Vagina (tissue), 2 donors: Measurements from ENCODE around the gene VSIG1. TPM values are rescaled to one million over a fixed set of nuclear protein-coding genes. Genes with fewer than 3 reads are reported as not detected.

Experiments used
- DNase-seq, 2 donors: peaks; one replicate each; pipeline ENCODE4 v3.0.0-alpha.2; 2017; ENCODE audit errors: extremely low spot score in 2 of 2
- H3K27ac ChIP-seq: fragments of 200-600 bp; sonication (generic); one replicate; pipeline ENCODE4 v1.5.1; 2019
- H3K27me3 ChIP-seq: fragments of 200-600 bp; sonication (generic); one replicate; pipeline ENCODE4 v1.5.1; 2019
- H3K36me3 ChIP-seq, 2 donors: fragments of 200-600 bp; sonication (generic); one replicate each; pipeline ENCODE4 v1.5.1; 2017 to 2019
- H3K4me1 ChIP-seq: fragments of 200-600 bp; sonication (generic); one replicate; pipeline ENCODE4 v1.5.1; 2019
- H3K4me3 ChIP-seq, 2 donors: fragments of 200-600 bp; sonication (generic); 1 replicate in 1 of 2; 2 replicates in 1 of 2; pipeline ENCODE4 v1.5.1; 2016 to 2019
- H3K9me3 ChIP-seq: fragments of 200-600 bp; sonication (generic); one replicate; pipeline ENCODE4 v1.5.1; 2019
- CTCF ChIP-seq, 3 experiments: fragments of 450-650 bp in 2 of 3; fragments of 200-600 bp in 1 of 3; sonication (generic) in 1 of 3; IDR thresholded peaks; one replicate each; pipeline ENCODE4 v1.5.1; 2017 to 2019; ENCODE audit warnings: antibody characterized with exemption in 3 of 3, mild to moderate bottlenecking in 2 of 3, moderate library complexity in 2 of 3
- POLR2A ChIP-seq, 2 donors: fragments of 450-650 bp; IDR thresholded peaks; one replicate each; pipeline ENCODE4 v1.6.1; 2017; ENCODE audit warnings: antibody characterized with exemption in 2 of 2, mild to moderate bottlenecking in 2 of 2, moderate library complexity in 2 of 2
- POLR2AphosphoS5 ChIP-seq, 2 donors: sonication (generic); formaldehyde crosslinking; IDR thresholded peaks; one replicate each; pipeline ENCODE4 v1.9.0; 2017; ENCODE audit warnings: antibody characterized with exemption in 2 of 2, mild to moderate bottlenecking in 2 of 2, low read depth in 1 of 2; ENCODE audit not compliant: insufficient read depth in 1 of 2
- intact Hi-C: fragments of 100-400 bp; cut with DNase I; formaldehyde crosslinking; loops from one replicate; pipeline ENCODE4 v1.15.1; 2023
- total RNA-seq: library from RNA; depleted of rRNA; stranded (reverse); fragments of >200 nt; gene quantifications from one replicate; pipeline ENCODE4 v1.2.3, GENCODE V29; 2016

The VSIG1 gene
- total RNA-seq, 1 donor from 2014 or later: 0.25 TPM

- no peaks in the 10 kb centered on the region for H3K27me3 ChIP-seq
- intact Hi-C loops: loop anchor here (2.0 kb wide), 1 partner anchor 45 kb away; no protein-coding TSS in a partner anchor
- H3K27ac ChIP-seq: no peak overlapping the region
- TF ChIP-seq CTCF (IDR thresholded peaks at IDR 0.05) (no peak), POLR2AphosphoS5 (IDR thresholded peaks at IDR 0.05; ENCODE audit: insufficient read depth in 1 of 2, low read depth in 1 of 2) (no peak), POLR2A (IDR thresholded peaks at IDR 0.05) (no peak)
- DNase-seq: no peak
- no peaks in the 10 kb centered on the region for H3K36me3 ChIP-seq
- no peak overlapping the region for H3K4me3 ChIP-seq
- no peaks in the 10 kb centered on the region for H3K9me3 ChIP-seq
- H3K4me1 ChIP-seq: no peaks in the 10 kb centered on the region
Measured at GRCh38 chrX:108123591-108124366, 78.9 kb downstream of the VSIG1 start.

GRCh38 chrX:108126661-108127060 is 81.8 kb downstream of the VSIG1 start:
- intact Hi-C loops: no loop called here
- H3K27me3 ChIP-seq: no peaks in the 10 kb centered on the region
- no peak for DNase-seq
- TF ChIP-seq CTCF (IDR thresholded peaks at IDR 0.05) (no peak), POLR2A (IDR thresholded peaks at IDR 0.05) (no peak), POLR2AphosphoS5 (IDR thresholded peaks at IDR 0.05; ENCODE audit: insufficient read depth in 1 of 2, low read depth in 1 of 2) (no peak)
- H3K27ac ChIP-seq: no peak overlapping the region
- H3K36me3 ChIP-seq: no peaks in the 10 kb centered on the region
- H3K4me1 ChIP-seq: no peaks in the 10 kb centered on the region
- H3K4me3 ChIP-seq: no peak overlapping the region
- no peaks in the 10 kb centered on the region for H3K9me3 ChIP-seq

- H3K9me3 ChIP-seq: no peaks in the 10 kb centered on the region
- intact Hi-C loops: no loop called here
- no peak for TF ChIP-seq CTCF (IDR thresholded peaks at IDR 0.05)
- TF ChIP-seq POLR2AphosphoS5 (IDR thresholded peaks at IDR 0.05; ENCODE audit: insufficient read depth in 1 of 2, low read depth in 1 of 2): no peak
- no peak for TF ChIP-seq POLR2A (IDR thresholded peaks at IDR 0.05)
- H3K27ac ChIP-seq: no peak overlapping the region
- H3K36me3 ChIP-seq: no peaks in the 10 kb centered on the region
- no peaks in the 10 kb centered on the region for H3K4me1 ChIP-seq
- H3K4me3 ChIP-seq: no peak overlapping the region
- no peaks in the 10 kb centered on the region for H3K27me3 ChIP-seq
- DNase-seq: no peak
Measured at GRCh38 chrX:108127152-108127551, 82.3 kb downstream of the VSIG1 start.

Other genes with a start within 250 kb of the VSIG1 start
- 25.5 TPM for gene MID2, start 219.2 kb upstream of the VSIG1 start, total RNA-seq
- not detected for gene TEX13B, start 62.7 kb upstream of the VSIG1 start, total RNA-seq
- gene PSMD10, start 46.5 kb downstream of the VSIG1 start, total RNA-seq: 33.6 TPM
- 5.4 TPM for gene ATG4A, start 46.7 kb downstream of the VSIG1 start, total RNA-seq